GM18861 (cell line): Measurements from ENCODE around the gene PTPN6.

ENCODE experiments used
- ATAC-seq: cut with Tn5 transposase; IDR thresholded peaks from one replicate; pipeline ENCODE4 v1.9.1; 2021; ENCODE audit not compliant: unreplicated experiment

Gene PTPN6

GRCh38 chr12:6965026-6965661 lies 14.0 kb downstream of the PTPN6 start:
- no peak for ATAC-seq

GRCh38 chr12:6965714-6966113 lies 14.6 kb downstream of the PTPN6 start:
- ATAC-seq, result no peak

- ATAC-seq, result no peak
Measured at GRCh38 chr12:6966351-6966750, 15.2 kb downstream of the PTPN6 start.

- ATAC-seq, result no peak
Measured at GRCh38 chr12:6967651-6968100, 16.5 kb downstream of the PTPN6 start.

GRCh38 chr12:6968426-6968825 lies 17.3 kb downstream of the PTPN6 start:
- ATAC-seq, result no peak

GRCh38 chr12:6970096-6970527 lies 19.0 kb downstream of the PTPN6 start:
- ATAC-seq, result peak; percentile 28

GRCh38 chr12:6974180-6974579 lies 23.0 kb downstream of the PTPN6 start:
- ATAC-seq, result no peak

GRCh38 chr12:6975297-6976032 lies 24.3 kb downstream of the PTPN6 start:
- no peak for ATAC-seq

GRCh38 chr12:6977653-6978052 lies 26.5 kb downstream of the PTPN6 start:
- ATAC-seq, result no peak

- ATAC-seq, result no peak
Measured at GRCh38 chr12:6978188-6978587, 27.0 kb downstream of the PTPN6 start.

- ATAC-seq, result no peak
Measured at GRCh38 chr12:6978611-6979011, 27.5 kb downstream of the PTPN6 start.

- no peak for ATAC-seq
Measured at GRCh38 chr12:6979021-6979420, 27.9 kb downstream of the PTPN6 start.

- no peak for ATAC-seq
Measured at GRCh38 chr12:6979453-6979852, 28.3 kb downstream of the PTPN6 start.

GRCh38 chr12:6980075-6980474 lies 28.9 kb downstream of the PTPN6 start:
- no peak for ATAC-seq

- no peak for ATAC-seq
Measured at GRCh38 chr12:6980740-6981139, 29.6 kb downstream of the PTPN6 start.

GRCh38 chr12:6981152-6982052 lies 30.2 kb downstream of the PTPN6 start:
- no peak for ATAC-seq

- no peak for ATAC-seq
Measured at GRCh38 chr12:6982532-6982931, 31.4 kb downstream of the PTPN6 start.

GRCh38 chr12:6987956-6988553 lies 36.9 kb downstream of the PTPN6 start:
- ATAC-seq, result no peak

- no peak for ATAC-seq
Measured at GRCh38 chr12:6996040-6996441, 44.9 kb downstream of the PTPN6 start.

- no peak for ATAC-seq
Measured at GRCh38 chr12:6998715-6999451, 47.7 kb downstream of the PTPN6 start.
